Smooth muscle cell of the brain vasculature (primary cell): Measurements from ENCODE around the gene GALNT14.
"Not testable (repeated sequence)": the region's sequence is repeated elsewhere in the genome, so short reads cannot be mapped to it uniquely, and the experiment has no call there.

Experiments
- DNase-seq: peaks from one replicate; pipeline ENCODE4 v3.0.0-alpha.2; 2012; ENCODE audit warnings: low read depth, low spot score

The GALNT14 gene

DNA sequence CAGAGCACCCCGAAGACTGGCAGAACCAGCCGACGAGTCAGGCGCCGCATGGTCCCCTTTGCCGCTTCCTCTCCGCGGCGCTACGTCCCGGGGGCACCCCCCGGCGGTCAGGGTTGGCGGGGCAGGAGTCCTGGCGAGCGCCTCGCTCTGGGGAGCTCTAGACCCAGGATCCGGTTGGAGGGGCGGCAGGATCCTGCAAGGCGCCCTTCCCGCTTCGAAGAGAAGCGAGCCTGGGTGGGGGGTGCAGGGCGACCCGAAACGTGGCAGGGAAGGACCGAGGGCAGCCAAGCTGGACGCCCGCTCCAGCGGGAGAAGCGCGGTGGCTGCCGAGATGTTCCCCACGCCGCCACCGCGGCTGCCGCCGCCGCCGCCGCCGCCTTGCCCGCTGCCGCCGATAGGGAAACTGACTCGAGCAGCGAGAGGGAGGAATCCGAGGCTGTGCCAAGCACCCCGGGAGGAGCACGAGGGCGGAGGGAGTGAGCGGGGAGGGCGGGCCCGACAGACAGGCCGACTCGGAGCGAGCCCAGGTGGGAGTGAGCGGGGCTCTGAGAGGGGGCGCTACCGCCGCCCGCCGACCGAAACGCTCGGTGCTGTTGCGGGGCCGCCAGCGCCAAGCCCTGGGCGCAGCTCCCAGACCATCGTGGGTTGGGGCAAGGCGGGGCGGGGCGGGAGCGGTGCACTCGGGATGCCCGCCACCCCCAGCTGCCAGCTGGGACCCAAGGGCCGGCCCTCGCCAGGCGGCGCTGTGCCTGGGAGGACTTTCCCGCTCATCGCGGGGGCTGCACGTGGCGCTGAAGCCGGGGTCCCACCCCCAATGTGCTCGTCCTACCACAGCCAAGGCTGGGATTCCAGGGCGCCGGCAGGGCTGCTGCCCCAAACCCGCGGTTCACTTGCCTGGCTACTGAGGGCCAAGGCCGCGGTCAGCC, at the start of gene GALNT14:
TSS of gene GALNT14 (minus strand) at position 404 of the 926 bp plus-strand sequence. CDS start at position 50, 354 bp downstream.
- DNase-seq: no peak

- DNase-seq: no peak
These were observed 48.9 kb upstream of the GALNT14 start for GRCh38 chr2:31187166-31187565.

- not testable (repeated sequence) for DNase-seq
These were observed 45.7 kb upstream of the GALNT14 start for GRCh38 chr2:31183973-31184372.

DNA sequence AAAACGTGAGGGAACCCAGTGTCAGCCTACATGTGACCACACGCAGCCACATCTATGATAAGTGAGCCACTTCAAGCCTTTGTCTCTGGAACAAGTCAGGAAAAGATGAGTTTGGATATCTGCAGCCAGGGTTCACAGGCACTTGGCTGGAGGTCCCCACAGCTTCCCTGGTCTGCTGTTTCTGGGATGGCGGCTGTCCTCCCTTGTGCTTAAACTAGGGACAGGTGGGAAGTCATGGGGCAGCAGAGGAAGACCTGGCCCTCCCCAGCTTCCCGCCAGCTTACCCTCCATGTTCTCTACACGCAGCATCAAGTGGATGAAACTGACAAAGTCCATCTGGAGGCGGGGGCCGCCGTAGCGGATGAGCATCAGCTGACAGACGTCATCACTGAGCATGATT, 38.5 kb upstream of the GALNT14 start:
- no peak for DNase-seq

- DNase-seq: no peak
These were observed 32.9 kb upstream of the GALNT14 start for GRCh38 chr2:31171142-31171541.

- peak; percentile 32 for DNase-seq
These were observed 31.9 kb upstream of the GALNT14 start for GRCh38 chr2:31170071-31170698.

GRCh38 chr2:31168291-31168690, 30.1 kb upstream of the GALNT14 start:
- DNase-seq: no peak

DNA sequence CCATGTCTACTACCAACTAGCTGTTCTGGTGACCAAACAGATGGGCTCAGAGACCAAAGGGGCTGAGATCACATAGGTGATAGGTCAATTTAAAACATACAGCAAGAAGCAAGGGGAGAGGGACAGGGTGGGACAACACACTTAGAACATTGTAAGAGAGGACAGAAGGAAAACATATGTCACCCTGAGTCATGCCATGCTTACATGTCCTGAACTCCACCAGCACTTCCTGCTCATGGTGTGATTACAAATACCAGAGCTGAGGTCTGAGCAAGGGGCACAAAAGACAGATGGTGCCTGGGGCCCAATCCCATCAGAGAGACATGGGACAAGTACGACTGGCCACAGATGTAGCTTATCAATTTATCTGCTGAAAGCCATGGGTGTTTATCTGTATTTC, 28.7 kb upstream of the GALNT14 start:
- DNase-seq: no peak

- no peak for DNase-seq
These were observed 24.8 kb upstream of the GALNT14 start for GRCh38 chr2:31163011-31163539.

DNA sequence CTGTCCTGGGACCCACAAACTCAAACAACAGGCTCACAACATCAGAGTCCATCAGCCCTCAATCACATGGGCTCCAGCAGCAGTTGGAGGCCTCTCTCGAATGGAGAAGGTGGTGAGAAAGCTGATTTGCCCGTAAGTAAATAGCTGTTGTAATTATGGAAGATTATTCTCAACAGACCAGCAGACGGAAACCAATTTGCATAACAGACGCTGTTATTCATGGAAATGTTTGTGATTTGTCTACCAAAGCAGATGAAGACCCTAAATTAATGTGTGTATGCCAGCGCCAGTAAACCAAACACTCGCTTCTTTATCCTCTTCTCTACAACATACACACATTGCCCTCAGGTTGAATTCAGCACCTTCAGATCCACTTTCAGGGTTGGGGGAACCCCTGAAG, 23.4 kb upstream of the GALNT14 start:
- DNase-seq: no peak

DNA sequence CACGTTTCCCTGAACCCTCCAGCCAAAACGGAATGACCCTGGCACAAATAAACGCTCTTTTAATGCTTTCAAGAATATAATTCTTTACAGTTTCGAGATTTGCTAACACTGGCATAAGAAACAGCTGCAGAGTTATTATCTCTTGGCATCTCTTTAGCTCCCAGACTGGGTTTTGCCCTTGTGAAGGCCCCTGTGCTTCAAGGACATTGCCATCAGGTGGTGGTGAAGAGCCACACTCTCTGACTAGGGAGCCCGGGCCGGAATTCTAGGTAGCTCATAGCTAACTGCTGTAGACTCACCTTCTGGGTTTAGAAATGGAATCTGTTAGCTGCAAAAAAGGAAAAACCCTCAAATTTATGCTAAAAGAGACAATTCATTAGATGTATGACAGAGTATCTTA, 13.3 kb upstream of the GALNT14 start:
- no peak for DNase-seq

GRCh38 chr2:31150120-31150670, 12.0 kb upstream of the GALNT14 start:
- DNase-seq: no peak

GRCh38 chr2:31148514-31148913, 10.3 kb upstream of the GALNT14 start:
- no peak for DNase-seq

GRCh38 chr2:31147645-31148044, 9.4 kb upstream of the GALNT14 start:
- DNase-seq: no peak

DNA sequence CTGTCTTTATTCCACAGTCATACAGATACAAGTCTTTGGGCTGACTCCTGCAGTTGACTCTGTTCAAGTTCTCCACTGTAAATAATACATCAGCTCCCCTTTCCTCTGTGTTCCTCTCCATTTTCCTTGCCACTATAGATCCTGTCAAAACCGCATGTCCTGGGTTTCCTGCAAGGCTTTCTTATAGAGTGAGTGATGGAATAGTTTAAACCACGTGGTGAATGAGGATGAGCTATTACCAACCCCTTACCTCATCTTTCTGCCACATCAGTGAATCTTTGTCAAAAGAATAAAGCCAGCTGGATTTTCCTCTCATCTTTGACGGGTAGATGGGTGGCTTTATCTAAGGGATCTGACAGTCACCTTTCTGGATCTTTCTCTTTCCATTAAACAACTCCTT, 3.9 kb upstream of the GALNT14 start:
- no peak for DNase-seq

GRCh38 chr2:31141443-31142085, 3.3 kb upstream of the GALNT14 start:
- no peak for DNase-seq

DNA sequence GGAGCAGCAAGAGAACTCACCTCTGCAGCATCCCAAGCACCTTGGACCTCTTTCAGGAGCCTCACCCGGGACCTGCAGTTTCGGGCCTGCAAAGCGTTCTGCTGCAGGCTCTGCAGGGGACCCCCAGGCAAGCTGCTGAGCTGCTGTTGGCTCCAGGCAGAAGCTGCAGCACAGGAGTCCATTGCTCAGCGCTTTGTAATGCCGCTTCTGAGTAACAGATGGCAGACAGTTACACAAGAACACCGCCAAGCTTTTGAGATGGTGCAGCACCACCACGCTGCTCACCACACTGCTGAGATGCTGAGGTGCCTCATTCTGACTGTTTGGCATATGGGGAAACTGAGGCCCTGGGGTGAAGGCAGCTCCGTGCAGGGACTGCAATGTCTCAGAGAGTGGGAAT, 1.9 kb upstream of the GALNT14 start:
- no peak for DNase-seq

DNA sequence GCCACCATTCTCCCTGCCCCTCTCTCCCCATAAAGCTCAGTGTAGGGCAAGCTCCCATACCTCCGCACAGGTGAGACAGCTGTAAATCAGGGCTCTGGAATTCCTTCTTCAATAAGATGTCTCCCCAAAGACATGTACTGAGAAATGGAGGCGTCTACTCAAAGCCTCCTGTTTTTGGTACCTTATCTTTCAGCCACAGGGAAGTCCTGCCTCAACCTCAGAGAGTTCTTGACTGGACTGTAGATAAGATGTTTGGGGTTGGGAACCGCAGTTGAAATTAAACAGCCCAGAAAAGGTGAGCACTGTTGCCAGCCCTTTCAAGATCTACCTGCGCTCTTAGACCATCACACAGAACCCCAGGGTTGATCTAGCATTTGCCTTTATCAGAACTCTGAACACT, 1.4 kb upstream of the GALNT14 start:
- no peak for DNase-seq

DNA sequence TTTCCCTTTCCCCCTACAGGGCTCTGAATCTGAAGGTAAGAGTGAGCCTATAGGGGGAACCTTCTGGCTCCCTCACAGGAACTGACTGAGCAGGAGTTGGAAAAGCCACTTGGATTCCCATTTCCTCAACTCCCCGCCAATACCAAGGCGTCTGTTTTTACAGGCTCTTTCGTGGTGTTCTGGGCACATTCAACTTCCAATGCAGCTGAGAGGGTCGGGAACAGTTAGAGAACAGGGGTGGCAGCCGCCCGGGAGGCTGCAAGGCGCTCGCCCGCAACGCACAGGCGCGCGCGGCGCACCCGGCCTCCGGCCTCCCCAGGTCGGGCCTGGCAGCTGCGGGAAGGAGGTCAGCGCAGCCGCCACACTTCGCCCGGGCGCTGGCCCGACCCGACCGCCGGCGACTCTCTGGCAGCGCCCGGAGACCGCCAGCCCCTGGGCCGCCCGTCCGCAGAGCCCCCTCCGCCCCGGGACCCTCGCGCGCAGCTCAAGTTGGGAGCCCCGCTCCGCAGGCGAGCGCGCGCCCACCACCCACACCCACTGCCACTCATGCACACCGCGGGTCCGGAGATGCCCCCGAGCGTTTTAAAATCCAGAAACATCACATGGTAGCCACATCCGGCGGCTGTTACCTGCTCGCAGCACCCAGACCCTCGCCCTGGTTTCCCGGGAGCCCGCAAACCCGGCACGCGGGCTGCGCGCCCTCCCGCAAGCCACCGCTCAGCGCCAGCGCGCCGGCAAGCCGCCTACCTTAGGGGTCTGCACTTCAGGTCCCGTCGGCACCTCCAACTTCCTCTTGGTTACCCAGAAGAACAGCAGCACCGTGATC, 816 bp downstream of the GALNT14 start:
- DNase-seq: no peak

GRCh38 chr2:31136732-31137131, 1.5 kb downstream of the GALNT14 start:
- DNase-seq: no peak

- DNase-seq: no peak
These were observed 2.2 kb downstream of the GALNT14 start for GRCh38 chr2:31136000-31136399.
